ENCODE results near the gene REXO4.

The REXO4 gene

DNA sequence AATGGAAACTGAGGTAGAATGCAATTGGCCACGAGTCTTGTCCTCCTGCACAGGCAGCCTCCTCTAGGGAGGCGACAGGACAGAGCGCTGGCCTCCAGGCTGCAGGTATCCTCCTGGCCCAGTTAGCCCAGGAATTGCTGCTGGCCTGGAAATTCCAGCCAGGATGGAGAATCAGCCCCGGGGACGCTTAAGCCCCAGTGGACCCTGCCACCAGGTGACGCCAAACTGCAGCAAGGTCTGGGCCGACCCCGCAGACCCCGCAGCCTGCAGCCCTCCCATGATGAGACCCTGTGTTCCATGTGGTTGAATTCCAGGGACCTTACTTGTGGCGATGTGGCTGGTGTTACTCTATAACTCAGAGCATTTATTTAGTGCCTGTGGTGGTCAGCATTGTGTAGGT, 49.3 kb upstream of the REXO4 start:
- TF ChIP-seq ZNF274 (IDR thresholded peaks at IDR 0.05; ENCODE audit: low read length), result no peak
- TF ChIP-seq ZNF274 (tag by site-specific recombination; IDR thresholded peaks at IDR 0.05; ENCODE audit: borderline replicate concordance), result no peak
- no peak for TF ChIP-seq ZIC2 (tag by site-specific recombination; IDR thresholded peaks at IDR 0.05)
- no peak for TF ChIP-seq TRIM28 (IDR thresholded peaks at IDR 0.05; ENCODE audit: borderline replicate concordance, low read length)
- TF ChIP-seq ZNF140 (tag by site-specific recombination; IDR thresholded peaks at IDR 0.05), result no peak
- no peak for TF ChIP-seq ZNF792 (tag by site-specific recombination; IDR thresholded peaks at IDR 0.05)
- peaks cover 0 to 14% of the 10 kb centered on the region in 2 experiments; a peak in 1 of 3 replicates for H3K36me3 ChIP-seq (ENCODE audit: control insufficient read depth in 2 of 2, insufficient read depth in 1 of 2, low read length in 2 of 2)
- no peaks in the 10 kb centered on the region for H3K4me1 ChIP-seq (ENCODE audit: control insufficient read depth, insufficient read depth, low read length)
- no peak overlapping the region for H3K4me3 ChIP-seq (ENCODE audit: low read depth, low read length)
- no peak overlapping the region for H3K27ac ChIP-seq (ENCODE audit: extremely low read depth, low read depth, low read length)
- ChIA-PET POLR2A (no interaction called here), CTCF (no interaction called here)
- H3K9me3 ChIP-seq (ENCODE audit: control insufficient read depth, insufficient read depth, low read depth, low read length), result no peaks in the 10 kb centered on the region

DNA sequence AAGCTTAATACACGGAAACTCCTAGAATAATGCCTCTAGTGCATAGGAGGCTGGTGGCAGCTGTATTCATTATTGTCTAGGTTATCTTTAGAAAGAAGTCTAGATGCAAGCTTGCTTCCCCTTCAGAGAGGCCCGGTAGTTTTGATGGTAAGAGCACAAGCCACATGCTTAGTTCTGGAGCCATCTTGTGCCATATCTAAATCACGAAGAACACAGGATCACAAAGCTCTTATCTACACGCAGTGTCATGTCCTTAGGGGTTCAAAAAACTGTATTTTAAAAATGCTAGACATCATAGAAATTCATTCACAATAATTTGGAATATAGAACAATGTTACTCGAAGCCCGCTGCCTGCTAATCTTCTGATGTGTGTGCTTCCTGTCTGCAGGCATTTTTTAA, 48.2 kb upstream of the REXO4 start:
- Histone ChIP-seq H3K36me3 (ENCODE audit: control insufficient read depth in 2 of 2, insufficient read depth in 1 of 2, low read length in 2 of 2) (peaks cover 0 to 8% of the 10 kb centered on the region in 2 experiments; a peak in 1 of 3 replicates), H3K9me3 (ENCODE audit: control insufficient read depth, insufficient read depth, low read depth, low read length) (no peaks in the 10 kb centered on the region), H3K4me1 (ENCODE audit: control insufficient read depth, insufficient read depth, low read length) (no peaks in the 10 kb centered on the region), H3K27ac (ENCODE audit: extremely low read depth, low read depth, low read length) (no peak overlapping the region), H3K4me3 (ENCODE audit: low read depth, low read length) (no peak overlapping the region)
- CTCF ChIA-PET, result interaction anchor here (1.7 kb wide), 1 partner anchor 20 kb away, joined by 5 read pairs; no protein-coding TSS in a partner anchor
- TF ChIP-seq OSR2 (tag by site-specific recombination; IDR thresholded peaks at IDR 0.05) (no peak), ZNF292 (tag by site-specific recombination; IDR thresholded peaks at IDR 0.05; ENCODE audit: borderline replicate concordance, low read depth) (no peak), ZBTB8A (tag by site-specific recombination; IDR thresholded peaks at IDR 0.05) (no peak), ZNF274 (IDR thresholded peaks at IDR 0.05; ENCODE audit: low read length) (no peak), ZNF274 (tag by site-specific recombination; IDR thresholded peaks at IDR 0.05; ENCODE audit: borderline replicate concordance) (no peak), ZNF626 (tag by site-specific recombination; IDR thresholded peaks at IDR 0.05) (no peak), ZNF2 (tag by site-specific recombination; IDR thresholded peaks at IDR 0.05) (no peak), IKZF3 (tag by site-specific recombination; IDR thresholded peaks at IDR 0.05) (no peak)
- TF ChIP-seq, protein P1, sequence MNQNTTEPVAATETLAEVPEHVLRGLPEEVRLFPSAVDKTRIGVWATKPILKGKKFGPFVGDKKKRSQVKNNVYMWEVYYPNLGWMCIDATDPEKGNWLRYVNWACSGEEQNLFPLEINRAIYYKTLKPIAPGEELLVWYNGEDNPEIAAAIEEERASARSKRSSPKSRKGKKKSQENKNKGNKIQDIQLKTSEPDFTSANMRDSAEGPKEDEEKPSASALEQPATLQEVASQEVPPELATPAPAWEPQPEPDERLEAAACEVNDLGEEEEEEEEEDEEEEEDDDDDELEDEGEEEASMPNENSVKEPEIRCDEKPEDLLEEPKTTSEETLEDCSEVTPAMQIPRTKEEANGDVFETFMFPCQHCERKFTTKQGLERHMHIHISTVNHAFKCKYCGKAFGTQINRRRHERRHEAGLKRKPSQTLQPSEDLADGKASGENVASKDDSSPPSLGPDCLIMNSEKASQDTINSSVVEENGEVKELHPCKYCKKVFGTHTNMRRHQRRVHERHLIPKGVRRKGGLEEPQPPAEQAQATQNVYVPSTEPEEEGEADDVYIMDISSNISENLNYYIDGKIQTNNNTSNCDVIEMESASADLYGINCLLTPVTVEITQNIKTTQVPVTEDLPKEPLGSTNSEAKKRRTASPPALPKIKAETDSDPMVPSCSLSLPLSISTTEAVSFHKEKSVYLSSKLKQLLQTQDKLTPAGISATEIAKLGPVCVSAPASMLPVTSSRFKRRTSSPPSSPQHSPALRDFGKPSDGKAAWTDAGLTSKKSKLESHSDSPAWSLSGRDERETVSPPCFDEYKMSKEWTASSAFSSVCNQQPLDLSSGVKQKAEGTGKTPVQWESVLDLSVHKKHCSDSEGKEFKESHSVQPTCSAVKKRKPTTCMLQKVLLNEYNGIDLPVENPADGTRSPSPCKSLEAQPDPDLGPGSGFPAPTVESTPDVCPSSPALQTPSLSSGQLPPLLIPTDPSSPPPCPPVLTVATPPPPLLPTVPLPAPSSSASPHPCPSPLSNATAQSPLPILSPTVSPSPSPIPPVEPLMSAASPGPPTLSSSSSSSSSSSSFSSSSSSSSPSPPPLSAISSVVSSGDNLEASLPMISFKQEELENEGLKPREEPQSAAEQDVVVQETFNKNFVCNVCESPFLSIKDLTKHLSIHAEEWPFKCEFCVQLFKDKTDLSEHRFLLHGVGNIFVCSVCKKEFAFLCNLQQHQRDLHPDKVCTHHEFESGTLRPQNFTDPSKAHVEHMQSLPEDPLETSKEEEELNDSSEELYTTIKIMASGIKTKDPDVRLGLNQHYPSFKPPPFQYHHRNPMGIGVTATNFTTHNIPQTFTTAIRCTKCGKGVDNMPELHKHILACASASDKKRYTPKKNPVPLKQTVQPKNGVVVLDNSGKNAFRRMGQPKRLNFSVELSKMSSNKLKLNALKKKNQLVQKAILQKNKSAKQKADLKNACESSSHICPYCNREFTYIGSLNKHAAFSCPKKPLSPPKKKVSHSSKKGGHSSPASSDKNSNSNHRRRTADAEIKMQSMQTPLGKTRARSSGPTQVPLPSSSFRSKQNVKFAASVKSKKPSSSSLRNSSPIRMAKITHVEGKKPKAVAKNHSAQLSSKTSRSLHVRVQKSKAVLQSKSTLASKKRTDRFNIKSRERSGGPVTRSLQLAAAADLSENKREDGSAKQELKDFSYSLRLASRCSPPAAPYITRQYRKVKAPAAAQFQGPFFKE (tag by site-specific recombination; IDR thresholded peaks at IDR 0.05; ENCODE audit: borderline replicate concordance), result no peak
- TF ChIP-seq, protein P2, sequence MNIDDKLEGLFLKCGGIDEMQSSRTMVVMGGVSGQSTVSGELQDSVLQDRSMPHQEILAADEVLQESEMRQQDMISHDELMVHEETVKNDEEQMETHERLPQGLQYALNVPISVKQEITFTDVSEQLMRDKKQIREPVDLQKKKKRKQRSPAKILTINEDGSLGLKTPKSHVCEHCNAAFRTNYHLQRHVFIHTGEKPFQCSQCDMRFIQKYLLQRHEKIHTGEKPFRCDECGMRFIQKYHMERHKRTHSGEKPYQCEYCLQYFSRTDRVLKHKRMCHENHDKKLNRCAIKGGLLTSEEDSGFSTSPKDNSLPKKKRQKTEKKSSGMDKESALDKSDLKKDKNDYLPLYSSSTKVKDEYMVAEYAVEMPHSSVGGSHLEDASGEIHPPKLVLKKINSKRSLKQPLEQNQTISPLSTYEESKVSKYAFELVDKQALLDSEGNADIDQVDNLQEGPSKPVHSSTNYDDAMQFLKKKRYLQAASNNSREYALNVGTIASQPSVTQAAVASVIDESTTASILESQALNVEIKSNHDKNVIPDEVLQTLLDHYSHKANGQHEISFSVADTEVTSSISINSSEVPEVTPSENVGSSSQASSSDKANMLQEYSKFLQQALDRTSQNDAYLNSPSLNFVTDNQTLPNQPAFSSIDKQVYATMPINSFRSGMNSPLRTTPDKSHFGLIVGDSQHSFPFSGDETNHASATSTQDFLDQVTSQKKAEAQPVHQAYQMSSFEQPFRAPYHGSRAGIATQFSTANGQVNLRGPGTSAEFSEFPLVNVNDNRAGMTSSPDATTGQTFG (tag by site-specific recombination; IDR thresholded peaks at IDR 0.05; ENCODE audit: borderline replicate concordance), result no peak
- TF ChIP-seq, protein P3, sequence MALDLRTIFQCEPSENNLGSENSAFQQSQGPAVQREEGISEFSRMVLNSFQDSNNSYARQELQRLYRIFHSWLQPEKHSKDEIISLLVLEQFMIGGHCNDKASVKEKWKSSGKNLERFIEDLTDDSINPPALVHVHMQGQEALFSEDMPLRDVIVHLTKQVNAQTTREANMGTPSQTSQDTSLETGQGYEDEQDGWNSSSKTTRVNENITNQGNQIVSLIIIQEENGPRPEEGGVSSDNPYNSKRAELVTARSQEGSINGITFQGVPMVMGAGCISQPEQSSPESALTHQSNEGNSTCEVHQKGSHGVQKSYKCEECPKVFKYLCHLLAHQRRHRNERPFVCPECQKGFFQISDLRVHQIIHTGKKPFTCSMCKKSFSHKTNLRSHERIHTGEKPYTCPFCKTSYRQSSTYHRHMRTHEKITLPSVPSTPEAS (tag by site-specific recombination; IDR thresholded peaks at IDR 0.05), result no peak
- TF ChIP-seq, protein P4, sequence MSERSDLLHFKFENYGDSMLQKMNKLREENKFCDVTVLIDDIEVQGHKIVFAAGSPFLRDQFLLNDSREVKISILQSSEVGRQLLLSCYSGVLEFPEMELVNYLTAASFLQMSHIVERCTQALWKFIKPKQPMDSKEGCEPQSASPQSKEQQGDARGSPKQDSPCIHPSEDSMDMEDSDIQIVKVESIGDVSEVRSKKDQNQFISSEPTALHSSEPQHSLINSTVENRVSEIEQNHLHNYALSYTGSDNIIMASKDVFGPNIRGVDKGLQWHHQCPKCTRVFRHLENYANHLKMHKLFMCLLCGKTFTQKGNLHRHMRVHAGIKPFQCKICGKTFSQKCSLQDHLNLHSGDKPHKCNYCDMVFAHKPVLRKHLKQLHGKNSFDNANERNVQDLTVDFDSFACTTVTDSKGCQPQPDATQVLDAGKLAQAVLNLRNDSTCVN (tag by site-specific recombination; optimal IDR thresholded peaks at IDR 0.05), result no peak
- POLR2A ChIA-PET, result no interaction called here

Measured in HEK293 (cell line).